H1 (cell line): Measurements from ENCODE around the gene SAE1. TPM values are rescaled to one million over a fixed set of nuclear protein-coding genes. Genes with fewer than 3 reads are reported as not detected.
A peak's percentile ranks its signal among the peaks of the same experiment; 100 is the strongest.

Experiments used
- CTCF ChIA-PET: fragments of 300-600 bp; sonication (Branson Sonifier 250); formaldehyde crosslinking; loops from one replicate; lab custom pipeline; 2021; ENCODE audit not compliant: partially characterized antibody; lab: Charles Lee
- POLR2A ChIA-PET: fragments of 300-600 bp; sonication (Branson Sonifier 250); formaldehyde crosslinking; loops from one replicate; lab custom pipeline; 2021; ENCODE audit warnings: inconsistent platforms; ENCODE audit not compliant: partially characterized antibody; lab: Charles Lee
- DNase-seq, 2 experiments: peaks; one replicate each; pipeline versions ENCODE4 v3.0.0 to v3.0.0-alpha.2; 2010 to 2022; ENCODE audit warnings: low spot score in 2 of 2, low read depth in 1 of 2, mixed read lengths in 1 of 2
- FAIRE-seq: peaks from 2 replicates; lab custom pipeline; 2011; peaks lifted over from hg19 to GRCh38; lab: Jason Lieb, UNC
- H2AFZ ChIP-seq: 2 replicates; pipeline ENCODE4 v1.8.1; 2012; ENCODE audit warnings: low read length, inconsistent platforms
- H2AK5ac ChIP-seq: 2 replicates; pipeline ENCODE4 v1.6.1; 2013; ENCODE audit warnings: low read depth, low read length
- H2BK120ac ChIP-seq: replicated peaks from 2 replicates; pipeline ENCODE3; 2013; ENCODE audit warnings: low read depth, low read length, inconsistent platforms
- H2BK12ac ChIP-seq: 2 replicates; pipeline ENCODE4 v1.6.1; 2013; ENCODE audit warnings: low read depth, low read length
- H2BK15ac ChIP-seq: 2 replicates; pipeline ENCODE4 v1.6.1; 2013; ENCODE audit warnings: low read length
- H2BK20ac ChIP-seq: 2 replicates; pipeline ENCODE4 v1.6.1; 2013; ENCODE audit warnings: low read length
- H2BK5ac ChIP-seq: 2 replicates; pipeline ENCODE4 v1.6.1; 2013; ENCODE audit warnings: low read depth, low read length
- H3K14ac ChIP-seq: 2 replicates; pipeline ENCODE4 v1.6.1; 2013; ENCODE audit warnings: inconsistent platforms; ENCODE audit not compliant: insufficient read length
- H3K18ac ChIP-seq: 2 replicates; pipeline ENCODE4 v1.6.1; 2013; ENCODE audit warnings: low read length; ENCODE audit errors: extremely low read depth
- H3K23ac ChIP-seq: 2 replicates; pipeline ENCODE4 v1.6.1; 2013; ENCODE audit warnings: inconsistent platforms; ENCODE audit not compliant: insufficient read length
- H3K23me2 ChIP-seq: 2 replicates; pipeline ENCODE4 v1.6.1; 2013; ENCODE audit warnings: low read depth, low read length
- H3K27ac ChIP-seq: 2 replicates; pipeline ENCODE4 v1.6.1; 2011; ENCODE audit warnings: low read depth, low read length, inconsistent platforms
- H3K27me3 ChIP-seq, 4 experiments: replicated peaks in 1 of 4; 1 replicate in 1 of 4; 2 replicates in 3 of 4; pipeline versions ENCODE4 v1.6.1 to v1.8.1; 2011 to 2013; ENCODE audit warnings: low read length in 3 of 4, mild to moderate bottlenecking in 3 of 4, inconsistent platforms in 2 of 4, mixed read lengths in 2 of 4, moderate library complexity in 1 of 4; ENCODE audit not compliant: control insufficient read depth in 3 of 4, insufficient read depth in 3 of 4; ENCODE audit errors: extremely low read depth in 1 of 4
- H3K36me3 ChIP-seq, 4 experiments: 2 replicates each; pipeline versions ENCODE4 v1.6.1 to v1.8.1; 2011 to 2013; ENCODE audit warnings: mild to moderate bottlenecking in 4 of 4, low read length in 3 of 4, moderate library complexity in 2 of 4, control low read depth in 1 of 4, inconsistent platforms in 1 of 4; ENCODE audit not compliant: insufficient read depth in 4 of 4, control insufficient read depth in 2 of 4
- H3K4ac ChIP-seq: replicated peaks from 2 replicates; pipeline ENCODE3; 2013; ENCODE audit warnings: low read length, low read depth, mixed read lengths, inconsistent platforms; ENCODE audit not compliant: insufficient read length
- H3K4me1 ChIP-seq, 4 experiments: replicated peaks in 1 of 4; 1 replicate in 1 of 4; 2 replicates in 3 of 4; pipeline versions ENCODE4 v1.6.1 to v1.8.1; 2011 to 2013; ENCODE audit warnings: low read length in 3 of 4, inconsistent platforms in 2 of 4, mixed read lengths in 1 of 4; ENCODE audit not compliant: insufficient read depth in 4 of 4, control insufficient read depth in 3 of 4
- H3K4me2 ChIP-seq, 2 experiments: 2 replicates each; pipeline versions ENCODE4 v1.6.1 to v1.8.1; 2011 to 2013; ENCODE audit warnings: low read depth in 2 of 2, low read length in 2 of 2, control low read depth in 1 of 2, inconsistent platforms in 1 of 2, mild to moderate bottlenecking in 1 of 2; ENCODE audit not compliant: insufficient read depth in 1 of 2
- H3K4me3 ChIP-seq, 4 experiments: fragments of 200-600, 300-600 bp in 1 of 4; sonication (generic), shearing (Covaris generic), sonication (Bioruptor Twin) in 1 of 4; 2 replicates each; pipeline versions ENCODE4 v1.5.1 to v1.8.1; 2011 to 2016; ENCODE audit warnings: low read length in 4 of 4, low read depth in 3 of 4, control low read depth in 2 of 4, inconsistent platforms in 2 of 4, mild to moderate bottlenecking in 2 of 4, mixed read lengths in 1 of 4, moderate library complexity in 1 of 4; ENCODE audit not compliant: insufficient read depth in 2 of 4; ENCODE audit errors: extremely low read depth in 1 of 4
- H3K56ac ChIP-seq: replicated peaks from 2 replicates; pipeline ENCODE3; 2013; ENCODE audit warnings: low read depth, mild to moderate bottlenecking, mixed read lengths, low read length, inconsistent platforms; ENCODE audit not compliant: insufficient read length
- H3K79me1 ChIP-seq: 2 replicates; pipeline ENCODE4 v1.6.1; 2013; ENCODE audit warnings: low read depth, low read length, control low read depth
- H3K79me2 ChIP-seq, 2 experiments: 2 replicates each; pipeline versions ENCODE4 v1.6.1 to v1.8.1; 2012 to 2013; ENCODE audit warnings: low read length in 2 of 2, mild to moderate bottlenecking in 2 of 2, inconsistent platforms in 1 of 2; ENCODE audit not compliant: insufficient read depth in 2 of 2, control insufficient read depth in 1 of 2
- H3K9ac ChIP-seq, 4 experiments: replicated peaks in 1 of 4; 1 replicate in 1 of 4; 2 replicates in 3 of 4; pipeline versions ENCODE4 v1.6.1 to v1.8.1; 2011 to 2013; ENCODE audit warnings: low read depth in 3 of 4, low read length in 3 of 4, control low read depth in 2 of 4, mild to moderate bottlenecking in 2 of 4, moderate library complexity in 2 of 4, inconsistent platforms in 1 of 4; ENCODE audit errors: extremely low read depth in 1 of 4
- H3K9me3 ChIP-seq, 2 experiments: 2 replicates each; pipeline versions ENCODE4 v1.6.1 to v1.8.1; 2012 to 2013; ENCODE audit warnings: mild to moderate bottlenecking in 2 of 2, moderate library complexity in 2 of 2, control low read depth in 1 of 2, inconsistent platforms in 1 of 2, low read depth in 1 of 2, low read length in 1 of 2, mixed read lengths in 1 of 2; ENCODE audit not compliant: insufficient read depth in 2 of 2
- H4K20me1 ChIP-seq, 2 experiments: replicated peaks in 1 of 2; 2 replicates each; pipeline versions ENCODE3 to v1.8.1; 2011 to 2013; ENCODE audit warnings: inconsistent platforms in 2 of 2, low read length in 2 of 2, mild to moderate bottlenecking in 1 of 2; ENCODE audit not compliant: insufficient read depth in 2 of 2, control insufficient read depth in 1 of 2
- H4K5ac ChIP-seq: 2 replicates; pipeline ENCODE4 v1.6.1; 2013; ENCODE audit warnings: low read length, low read depth, mixed read lengths, inconsistent platforms; ENCODE audit not compliant: insufficient read length
- H4K8ac ChIP-seq: 2 replicates; pipeline ENCODE4 v1.8.0; 2013; ENCODE audit warnings: mild to moderate bottlenecking, moderate library complexity, low read length, inconsistent platforms; ENCODE audit not compliant: insufficient read depth; ENCODE audit errors: extremely low read depth
- H4K91ac ChIP-seq: replicated peaks from 2 replicates; pipeline ENCODE3; 2013; ENCODE audit warnings: low read length, mixed read lengths, inconsistent platforms; ENCODE audit not compliant: insufficient read length
- ATF2 ChIP-seq: IDR thresholded peaks from 2 replicates; pipeline ENCODE4 v1.6.1; 2012; ENCODE audit warnings: low read length, inconsistent platforms
- EGR1 ChIP-seq: IDR thresholded peaks from 2 replicates; pipeline ENCODE4 v1.6.1; 2011; ENCODE audit warnings: low read depth, low read length, borderline replicate concordance
- FOSL1 ChIP-seq: IDR thresholded peaks from 2 replicates; pipeline ENCODE4 v1.6.1; 2011; ENCODE audit warnings: mild to moderate bottlenecking, low read depth, low read length, moderate library complexity; ENCODE audit not compliant: insufficient read depth
- KDM4A ChIP-seq: IDR thresholded peaks from one replicate; pipeline ENCODE4 v1.7.1; 2012; ENCODE audit warnings: low read depth, mild to moderate bottlenecking, moderate library complexity, low read length, inconsistent platforms; ENCODE audit not compliant: severe bottlenecking
- MAX ChIP-seq: IDR thresholded peaks from 2 replicates; pipeline ENCODE4 v1.6.1; 2012; ENCODE audit warnings: inconsistent platforms
- POLR2AphosphoS5 ChIP-seq: IDR thresholded peaks from 2 replicates; pipeline ENCODE4 v1.6.1; 2011; ENCODE audit warnings: low read depth, low read length
- SRF ChIP-seq: IDR thresholded peaks from 2 replicates; pipeline ENCODE4 v1.6.1; 2011; ENCODE audit warnings: mild to moderate bottlenecking, low read depth, low read length, moderate library complexity
- TAF1 ChIP-seq: IDR thresholded peaks from 2 replicates; pipeline ENCODE4 v1.6.1; 2011; ENCODE audit warnings: mild to moderate bottlenecking, low read depth, low read length
- TCF12 ChIP-seq: IDR thresholded peaks from 2 replicates; pipeline ENCODE4 v1.6.1; 2011; ENCODE audit warnings: low read depth, mild to moderate bottlenecking, low read length
- WGBS, 2 experiments: shearing (Covaris generic) in 1 of 2; methylation state at CpG; one replicate each; pipeline versions ENCODE4 v1.1.6 to v1.1.7; 2013 to 2015; ENCODE audit warnings: low lambda C conversion rate in 2 of 2, mixed read lengths in 2 of 2, inconsistent platforms in 1 of 2, low coverage in 1 of 2, missing lambda C conversion rate in 1 of 2; ENCODE audit not compliant: insufficient replicate concordance in 2 of 2, insufficient coverage in 1 of 2, insufficient read length in 1 of 2; ENCODE audit errors: extremely low coverage in 1 of 2, missing lambda C conversion rate in 1 of 2; 5-methylcytosine and 5-hydroxymethylcytosine counted together
- polyA plus RNA-seq, 7 experiments: library from polyadenylated mRNA; depleted of rRNA in 3 of 7; stranded (reverse) in 5 of 7; unstranded in 2 of 7; fragments of >200 nt in 5 of 7; fragments of 200-250 nt in 2 of 7; gene quantifications; 1 replicate in 5 of 7; 2 replicates in 1 of 7; 4 replicates in 1 of 7; pipeline versions ENCODE4 v1.2.1 to v1.2.3, GENCODE V29; 2011 to 2013; ENCODE audit warnings: missing spikeins in 2 of 7, mixed read lengths in 2 of 7
- total RNA-seq: library from RNA; stranded (reverse); fragmentation: NEBNext Ultra II Directional; extraction: Animal tissue kit (Norgen Biotek cat#: 25700); gene quantifications from 2 replicates; pipeline ENCODE4 v1.2.1, GENCODE V29; 2021

Gene SAE1
- total and polyA plus RNA-seq, 2 of the 8 experiments (the other 6 are each of a cell fraction or from before 2014, with no cell fraction given), result 213 to 268 TPM

DNA sequence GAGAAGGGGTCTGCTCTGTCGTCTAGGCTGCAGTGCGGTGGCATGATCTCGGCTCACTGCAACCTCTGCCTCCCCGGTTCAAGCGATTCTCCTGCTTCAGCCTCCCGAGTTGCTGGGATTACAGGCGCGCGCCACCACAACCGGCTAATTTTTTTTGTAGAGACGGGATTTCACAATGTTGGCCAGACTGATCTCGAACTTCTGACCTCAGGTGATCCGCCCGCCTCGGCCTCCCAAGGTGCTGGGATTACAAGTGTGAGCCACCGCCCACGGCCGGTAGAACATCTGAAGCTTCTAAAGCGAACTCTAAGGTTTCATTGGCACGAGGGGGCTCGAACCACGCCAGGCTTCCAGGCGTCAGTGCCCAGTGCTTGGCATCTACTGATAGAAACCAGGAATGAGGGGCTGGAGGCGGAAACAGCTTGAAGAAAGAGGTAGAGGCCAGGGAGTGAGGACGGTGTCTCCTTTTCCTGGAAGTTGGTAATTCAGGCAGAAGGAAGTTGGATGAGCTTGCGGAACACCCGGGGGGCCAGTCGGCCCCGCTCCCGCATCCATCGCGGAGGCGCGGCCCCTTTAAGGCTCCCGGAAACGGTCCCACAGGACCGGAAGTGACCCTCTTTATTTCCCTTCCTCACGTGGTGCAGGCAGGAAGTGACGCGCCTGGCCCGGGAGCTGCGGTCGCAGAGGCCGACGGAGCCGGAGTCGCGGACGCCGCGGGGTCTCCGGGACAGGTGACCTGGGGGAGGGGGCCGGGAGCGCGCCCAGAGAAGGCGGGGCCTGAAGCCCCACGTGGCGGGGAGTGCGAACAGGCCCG lies 125.5 kb downstream of the SAE1 start, which contains the start of gene CCDC9:
Gene CCDC9 (plus strand): TSS at position 647 of the 814 bp plus-strand sequence. CDS start 1,876 bp downstream, outside the sequence.
- Histone ChIP-seq H3K79me2 (peaks cover 0 to 15% of the 10 kb centered on the region in 2 experiments; a peak in 2 of 4 replicates), H2AK5ac (0 out of 2 replicates have a peak within 1 kb of the TSS, but pooled peaks have one; percentile 2), H3K14ac (no peak within 1 kb of the TSS), H3K27me3 (no peaks in the 10 kb centered on the region), H3K9me3 (no peaks in the 10 kb centered on the region), H4K91ac (peak within 1 kb of the TSS; percentile 18), H4K5ac (peak within 1 kb of the TSS; percentile 84), H3K23me2 (peaks cover 9% of the 10 kb centered on the region), H3K4me2 (peak within 1 kb of the TSS; percentile 86 to 94), H3K9ac (peak within 1 kb of the TSS; percentile 64 to 85 (median 72)), H2BK12ac (peak within 1 kb of the TSS; percentile 40; the same call in 1 of the 2 replicates), H3K36me3 (peaks cover 5 to 24% (median 11%) of the 10 kb centered on the region in 4 experiments; a peak in 7 of 8 replicates), H2BK15ac (no peak within 1 kb of the TSS), H3K4me3 (peak within 1 kb of the TSS; percentile 69 to 92 (median 82)), H3K23ac (no peak within 1 kb of the TSS), H2BK20ac (no peak within 1 kb of the TSS), H3K56ac (peak within 1 kb of the TSS; percentile 12), H2BK5ac (peak within 1 kb of the TSS; percentile 91), H3K4me1 (peaks cover 0 to 8% (median 7%) of the 10 kb centered on the region in 4 experiments; a peak in 6 of 7 replicates), H4K20me1 (peaks cover 0 to 8% of the 10 kb centered on the region in 2 experiments), H3K27ac (peak within 1 kb of the TSS; percentile 81), H4K8ac (peak within 1 kb of the TSS; percentile 54; the same call in 1 of the 2 replicates), H2BK120ac (no peak within 1 kb of the TSS), H3K18ac (peak within 1 kb of the TSS; percentile 10; the same call in 1 of the 2 replicates), H2AFZ (peak within 1 kb of the TSS; percentile 13; the same call in 1 of the 2 replicates), H3K79me1 (peaks cover 5% of the 10 kb centered on the region; the same call in 1 of the 2 replicates), H3K4ac (no peak within 1 kb of the TSS)
- CTCF ChIA-PET, result interaction anchor here (0.8 to 6.4 kb wide), 4 partner anchors 10 to 45 kb away, joined by 4 to 74 read pairs (median 4); no protein-coding TSS in a partner anchor
- FAIRE-seq (no peak), DNase-seq (peak; percentile 91 to 96)
- POLR2A ChIA-PET, result interaction anchor here (1.1 to 3.6 kb wide), 10 partner anchors 11 to 125 kb away, joined by 4 to 50 read pairs (median 8); partner anchors contain the start of genes INAFM1 and SAE1
- 34% methylated on average over 53 of the region's 60 CpGs; no CpG with 5 or more reads in 1 of the 2 experiments for WGBS, 2 experiments
- TF ChIP-seq SRF (no peak), KDM4A (peak; percentile 74), TCF12 (0 out of 2 replicates have a peak, but pooled peaks have one; percentile 51), MAX (peak; percentile 88), TAF1 (peak; percentile 66; the same call in 1 of the 2 replicates), FOSL1 (no peak), POLR2AphosphoS5 (peak; percentile 53), EGR1 (peak; percentile 85), ATF2 (no peak)
